MCF 10A (cell line): ENCODE results near the gene FBXW4. TPM values are rescaled to one million over a fixed set of nuclear protein-coding genes. Genes with fewer than 3 reads are reported as not detected.

ENCODE experiments used
- BruUV-seq: library from RNA; stranded (reverse); fragments of 400-500 nt; replicated peaks from 2 replicates; lab custom pipeline; 2021; lab: Mats Ljungman, UMichigan
- CTCF ChIA-PET: fragments of 300-600 bp; sonication (Branson Sonifier 250); formaldehyde crosslinking; extraction: SDS; loops from one replicate; lab custom pipeline; 2021; ENCODE audit warnings: antibody characterized with exemption, inconsistent platforms; lab: Yijun Ruan, JAX
- POLR2A ChIA-PET: fragments of 300-600, 350-650 bp; sonication (Branson Sonifier 250); formaldehyde crosslinking; extraction: SDS; loops from one replicate; lab custom pipeline; 2020; ENCODE audit warnings: antibody characterized with exemption, inconsistent platforms; lab: Yijun Ruan, JAX
- DNase-seq: peaks from one replicate; pipeline ENCODE4 v3.0.0-alpha.2; 2018; ENCODE audit not compliant: unreplicated experiment
- H3K27ac Mint-ChIP-seq: one replicate; pipeline ENCODE4 v1.8.0; 2022; ENCODE audit warnings: mild to moderate bottlenecking, low read depth, mixed read lengths; ENCODE audit not compliant: unreplicated experiment
- H3K27me3 Mint-ChIP-seq: one replicate; pipeline ENCODE4 v1.8.0; 2022; ENCODE audit warnings: mixed read lengths; ENCODE audit not compliant: insufficient read depth, unreplicated experiment
- H3K36me3 Mint-ChIP-seq: one replicate; pipeline ENCODE4 v1.8.0; 2022; ENCODE audit warnings: mild to moderate bottlenecking, moderate library complexity, mixed read lengths; ENCODE audit not compliant: insufficient read depth, unreplicated experiment
- H3K4me1 Mint-ChIP-seq: one replicate; pipeline ENCODE4 v1.8.0; 2022; ENCODE audit warnings: mixed read lengths; ENCODE audit not compliant: insufficient read depth, unreplicated experiment
- H3K4me3 Mint-ChIP-seq: one replicate; pipeline ENCODE4 v1.8.0; 2022; ENCODE audit warnings: mild to moderate bottlenecking, moderate library complexity, mixed read lengths; ENCODE audit not compliant: unreplicated experiment
- H3K9me3 Mint-ChIP-seq: one replicate; pipeline ENCODE4 v1.8.0; 2022; ENCODE audit warnings: mixed read lengths; ENCODE audit not compliant: unreplicated experiment
- intact Hi-C: fragments of 100-400 bp; cut with micrococcal nuclease; formaldehyde crosslinking; loops from 2 replicates; pipeline ENCODE4 v1.14.1; 2022
- total RNA-seq: library from RNA; stranded (reverse); gene quantifications from 2 replicates; pipeline ENCODE4 v1.2.3, GENCODE V29; 2022
- TF ChIP-seq, protein P1 (sequence below): fragments of 200-600 bp; IDR thresholded peaks from one replicate; pipeline ENCODE4 v1.8.0; 2022; ENCODE audit warnings: antibody characterized with exemption, mild to moderate bottlenecking; ENCODE audit not compliant: unreplicated experiment

FBXW4 gene
- total RNA-seq, 1 experiment from 2014 or later, result 52.1 TPM

DNA sequence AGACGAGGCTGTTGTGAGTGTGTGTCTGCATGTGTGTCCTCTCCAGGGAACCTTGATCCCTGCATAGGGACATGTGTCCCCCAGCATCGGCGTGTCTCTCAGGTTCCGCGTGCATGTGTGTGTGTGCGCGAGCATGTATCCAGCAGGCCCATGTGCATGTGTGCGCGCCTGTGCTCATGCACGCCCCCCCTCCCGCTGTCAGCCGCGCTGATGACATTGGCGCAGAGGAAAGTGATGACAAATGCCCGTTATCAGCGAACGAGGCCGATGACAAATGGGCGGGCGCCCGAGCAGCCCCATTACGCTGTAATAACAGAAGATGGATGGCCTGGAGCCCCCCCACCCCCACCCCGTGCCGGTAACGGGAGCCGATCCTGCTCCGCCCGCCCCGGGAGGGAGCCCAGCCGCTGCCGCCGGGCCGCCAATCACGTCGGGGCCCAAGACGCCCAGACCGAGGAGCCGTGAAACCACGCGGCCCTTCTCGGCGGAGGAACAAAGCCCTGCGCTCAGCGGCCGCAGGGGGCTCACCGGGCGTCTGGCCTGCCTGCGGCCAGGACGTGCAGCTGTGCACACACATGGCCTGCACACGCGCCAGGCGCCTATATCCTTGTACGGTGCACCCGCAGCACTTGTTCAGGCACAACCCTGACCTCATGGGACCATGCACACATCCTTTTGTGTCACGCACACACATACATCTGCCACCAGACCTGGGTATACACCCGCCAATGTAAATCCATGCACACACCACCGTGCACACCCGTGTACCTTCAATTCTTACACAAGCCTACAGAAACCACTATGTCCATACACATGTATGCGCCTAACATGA, 128.4 kb downstream of the FBXW4 start:
- POLR2A ChIA-PET, result interaction anchor here (1.6 kb wide), 1 partner anchor 8 kb away, joined by 4 read pairs; no protein-coding TSS in a partner anchor

DNA sequence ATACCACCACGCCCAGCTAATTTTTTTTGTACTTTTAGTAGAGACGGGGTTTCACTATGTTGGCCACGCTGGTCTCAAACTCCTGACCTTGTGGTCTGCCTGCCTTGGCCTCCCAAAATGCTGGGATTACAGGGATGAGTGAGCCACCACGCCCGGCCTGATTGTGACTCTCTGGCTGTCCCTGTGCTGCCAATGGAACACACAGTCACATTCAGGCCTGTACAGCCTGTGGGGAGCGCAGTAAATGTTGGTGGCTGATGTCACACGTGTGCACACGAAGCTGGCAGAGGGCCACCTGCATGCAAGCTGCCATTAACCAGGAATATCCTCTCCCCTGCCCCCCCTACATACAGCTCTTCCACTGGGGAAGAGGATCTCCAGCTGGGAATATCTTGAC, 129.0 kb downstream of the FBXW4 start:
- CTCF ChIA-PET, result interaction anchor here (0.5 to 0.9 kb wide), 3 partner anchors 31 to 352 kb away, joined by 3 read pairs; no protein-coding TSS in a partner anchor
- peaks cover 19% of the 10 kb centered on the region for H3K27me3 Mint-ChIP-seq

More for the DNA sequence above, 128.4 kb downstream of the FBXW4 start:
- BruUV-seq, result no TSS peak
- CTCF ChIA-PET, result interaction anchor here (0.5 to 7.7 kb wide), 4 partner anchors 32 to 352 kb away, joined by 3 to 118 read pairs (median 3); no protein-coding TSS in a partner anchor
- TF ChIP-seq, protein P1, sequence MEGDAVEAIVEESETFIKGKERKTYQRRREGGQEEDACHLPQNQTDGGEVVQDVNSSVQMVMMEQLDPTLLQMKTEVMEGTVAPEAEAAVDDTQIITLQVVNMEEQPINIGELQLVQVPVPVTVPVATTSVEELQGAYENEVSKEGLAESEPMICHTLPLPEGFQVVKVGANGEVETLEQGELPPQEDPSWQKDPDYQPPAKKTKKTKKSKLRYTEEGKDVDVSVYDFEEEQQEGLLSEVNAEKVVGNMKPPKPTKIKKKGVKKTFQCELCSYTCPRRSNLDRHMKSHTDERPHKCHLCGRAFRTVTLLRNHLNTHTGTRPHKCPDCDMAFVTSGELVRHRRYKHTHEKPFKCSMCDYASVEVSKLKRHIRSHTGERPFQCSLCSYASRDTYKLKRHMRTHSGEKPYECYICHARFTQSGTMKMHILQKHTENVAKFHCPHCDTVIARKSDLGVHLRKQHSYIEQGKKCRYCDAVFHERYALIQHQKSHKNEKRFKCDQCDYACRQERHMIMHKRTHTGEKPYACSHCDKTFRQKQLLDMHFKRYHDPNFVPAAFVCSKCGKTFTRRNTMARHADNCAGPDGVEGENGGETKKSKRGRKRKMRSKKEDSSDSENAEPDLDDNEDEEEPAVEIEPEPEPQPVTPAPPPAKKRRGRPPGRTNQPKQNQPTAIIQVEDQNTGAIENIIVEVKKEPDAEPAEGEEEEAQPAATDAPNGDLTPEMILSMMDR, result no peak
- Mint-ChIP-seq H3K4me3 (no peak overlapping the region), H3K9me3 (no peaks in the 10 kb centered on the region), H3K36me3 (peaks cover 6% of the 10 kb centered on the region), H3K27ac (no peak overlapping the region), H3K4me1 (peaks cover 5% of the 10 kb centered on the region), H3K27me3 (peaks cover 19% of the 10 kb centered on the region)
- no peak for DNase-seq
- intact Hi-C loops, result no loop called here

DNA sequence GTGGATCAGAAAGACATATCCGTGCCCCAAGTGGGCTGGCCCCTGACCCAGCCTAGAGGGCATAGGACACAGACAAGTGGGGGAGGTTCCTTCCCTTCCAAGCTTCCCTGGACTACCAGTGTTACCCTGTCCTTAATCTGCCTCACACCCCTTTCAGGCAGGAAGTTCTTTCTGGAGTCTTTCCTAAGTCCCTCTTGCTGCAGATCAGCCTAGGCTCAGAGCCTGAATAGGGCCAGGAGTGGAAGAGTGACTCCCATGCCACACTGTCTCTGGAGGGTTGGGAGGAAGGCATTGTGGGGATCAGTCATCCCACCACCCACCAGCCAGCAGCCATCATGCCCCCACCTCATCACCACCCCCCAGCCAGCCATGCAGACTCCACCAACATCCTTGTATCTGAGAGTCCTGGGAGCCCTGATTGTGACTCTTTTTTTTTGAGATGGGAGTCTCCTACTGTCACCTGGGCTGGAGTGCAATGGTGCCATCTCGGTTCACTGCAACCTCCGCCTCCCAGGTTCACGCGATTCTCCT, 129.5 kb downstream of the FBXW4 start:
- Mint-ChIP-seq H3K27ac (no peak overlapping the region), H3K27me3 (peaks cover 19% of the 10 kb centered on the region), H3K9me3 (no peaks in the 10 kb centered on the region), H3K36me3 (peaks cover 11% of the 10 kb centered on the region), H3K4me3 (no peak overlapping the region), H3K4me1 (no peaks in the 10 kb centered on the region)
- intact Hi-C loops, result no loop called here
- no peak for DNase-seq
- ChIA-PET POLR2A (no interaction called here), CTCF (interaction anchor here (0.7 to 0.9 kb wide), 3 partner anchors 31 to 351 kb away, joined by 3 to 4 read pairs (median 3); no protein-coding TSS in a partner anchor)
- TF ChIP-seq, protein P1, result no peak
- no TSS peak for BruUV-seq

More for the DNA sequence above, 129.0 kb downstream of the FBXW4 start:
- Mint-ChIP-seq H3K27ac (no peak overlapping the region), H3K36me3 (peaks cover 10% of the 10 kb centered on the region), H3K4me1 (peaks cover 3% of the 10 kb centered on the region), H3K9me3 (no peaks in the 10 kb centered on the region), H3K4me3 (no peak overlapping the region)
- DNase-seq, result no peak
- no TSS peak for BruUV-seq
- TF ChIP-seq, protein P1, result no peak
- intact Hi-C loops, result no loop called here
- POLR2A ChIA-PET, result no interaction called here

DNA sequence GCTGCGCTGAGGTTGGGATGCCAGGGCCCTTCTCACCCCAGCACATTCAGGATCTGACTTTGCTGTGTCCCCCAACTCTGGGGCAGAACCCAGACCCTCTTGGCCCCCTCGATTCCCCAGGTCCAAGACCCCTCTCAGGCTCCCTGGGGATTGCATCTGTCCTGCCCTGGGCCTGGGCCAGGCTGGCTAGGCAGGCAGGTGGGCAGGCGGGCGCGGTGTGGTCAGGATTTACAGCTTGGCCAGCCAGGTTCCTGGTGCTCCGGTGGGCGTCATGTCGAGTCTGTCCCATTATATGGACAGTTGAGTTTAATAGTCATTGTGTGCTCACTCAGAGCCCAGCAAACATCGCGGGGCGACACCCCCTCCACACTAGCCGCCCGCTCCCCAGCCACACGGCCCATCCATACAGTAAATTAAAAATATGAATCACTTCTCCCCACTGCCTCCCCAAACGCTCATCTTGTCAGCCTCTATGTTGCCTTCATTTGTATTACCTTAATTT, 130.4 kb downstream of the FBXW4 start:
- peaks cover 11% of the 10 kb centered on the region for H3K36me3 Mint-ChIP-seq
- BruUV-seq, result no TSS peak
- intact Hi-C loops, result no loop called here
- ChIA-PET CTCF (interaction anchor here (0.9 kb wide), 1 partner anchor 351 kb away, joined by 4 read pairs; no protein-coding TSS in a partner anchor), POLR2A (no interaction called here)
- H3K27me3 Mint-ChIP-seq, result peaks cover 19% of the 10 kb centered on the region
- H3K27ac Mint-ChIP-seq, result no peak overlapping the region
- H3K4me3 Mint-ChIP-seq, result no peak overlapping the region
- DNase-seq, result no peak
- H3K9me3 Mint-ChIP-seq, result no peaks in the 10 kb centered on the region
- H3K4me1 Mint-ChIP-seq, result no peaks in the 10 kb centered on the region
- TF ChIP-seq, protein P1, result no peak
